HG03342 (cell line): ENCODE results near the gene LDLRAD3.

Source experiments
- ATAC-seq: cut with Tn5 transposase; IDR thresholded peaks from one replicate; pipeline ENCODE4 v1.9.1; 2021; ENCODE audit warnings: mild to moderate bottlenecking, moderate library complexity; ENCODE audit not compliant: unreplicated experiment

LDLRAD3 gene

GRCh38 chr11:36264011-36264972 lies 320.4 kb downstream of the LDLRAD3 start:
- ATAC-seq, result no peak

DNA sequence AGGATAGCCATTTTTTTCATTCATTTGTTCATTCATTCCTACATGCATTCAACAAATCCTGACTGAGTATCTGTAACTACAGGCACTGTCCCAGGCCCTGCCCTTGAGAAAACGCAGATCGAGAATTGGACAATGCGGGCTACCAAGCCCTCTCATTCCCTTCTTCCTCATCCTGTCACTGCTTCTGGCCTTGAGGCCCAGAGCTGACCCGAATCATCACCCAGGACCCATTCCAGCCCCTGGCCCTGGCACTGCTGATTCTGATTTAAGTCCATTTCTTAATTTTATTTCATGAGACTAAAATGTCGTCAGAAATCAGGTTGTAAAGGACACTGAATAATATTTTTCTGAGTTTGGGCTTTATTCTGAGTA lies 321.1 kb downstream of the LDLRAD3 start:
- no peak for ATAC-seq

DNA sequence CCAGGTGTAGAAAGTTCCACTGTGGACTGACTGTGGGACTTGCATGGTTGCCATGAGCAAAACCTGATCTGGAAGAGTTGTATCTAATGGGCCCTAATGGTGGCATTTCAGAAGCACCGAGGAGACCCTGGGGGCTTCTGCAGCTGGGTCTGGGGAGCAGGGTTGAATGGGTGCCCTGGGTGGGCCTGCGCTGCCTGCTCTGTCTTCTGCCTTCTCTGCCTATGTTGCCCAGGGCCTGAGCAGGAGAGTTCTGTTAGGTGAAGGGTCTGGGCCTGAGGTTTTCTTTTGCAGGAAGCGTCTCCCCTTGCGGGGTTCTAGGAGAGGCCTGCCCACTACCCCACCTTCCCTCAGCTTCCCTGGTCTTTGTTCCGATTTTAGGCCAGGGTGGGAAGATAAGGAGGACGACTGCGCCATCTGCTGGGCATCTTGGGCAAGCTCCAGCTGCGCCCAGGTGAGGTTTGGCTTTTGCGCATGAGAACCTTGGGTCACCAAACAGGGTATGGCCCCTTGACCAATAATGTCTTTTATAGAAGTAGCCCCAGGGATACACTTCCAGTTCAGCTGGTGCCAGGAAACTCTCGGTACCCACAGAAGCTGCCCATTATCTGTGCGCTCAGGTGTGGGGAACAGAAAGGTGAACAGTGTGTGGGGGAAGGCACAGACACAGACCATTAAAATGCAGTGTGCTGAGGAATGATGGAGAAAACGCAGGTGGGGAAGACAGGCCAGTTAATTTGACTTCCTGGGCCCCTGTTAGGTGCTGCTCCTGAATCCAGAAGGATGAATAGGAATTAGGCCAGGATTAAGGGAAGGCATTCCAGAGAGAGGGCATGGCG lies 322.1 kb downstream of the LDLRAD3 start:
- no peak for ATAC-seq

- no peak for ATAC-seq
Measured at GRCh38 chr11:36266767-36267166, 322.9 kb downstream of the LDLRAD3 start.

- ATAC-seq, result no peak
Measured at GRCh38 chr11:36268337-36268985, 324.6 kb downstream of the LDLRAD3 start.

DNA sequence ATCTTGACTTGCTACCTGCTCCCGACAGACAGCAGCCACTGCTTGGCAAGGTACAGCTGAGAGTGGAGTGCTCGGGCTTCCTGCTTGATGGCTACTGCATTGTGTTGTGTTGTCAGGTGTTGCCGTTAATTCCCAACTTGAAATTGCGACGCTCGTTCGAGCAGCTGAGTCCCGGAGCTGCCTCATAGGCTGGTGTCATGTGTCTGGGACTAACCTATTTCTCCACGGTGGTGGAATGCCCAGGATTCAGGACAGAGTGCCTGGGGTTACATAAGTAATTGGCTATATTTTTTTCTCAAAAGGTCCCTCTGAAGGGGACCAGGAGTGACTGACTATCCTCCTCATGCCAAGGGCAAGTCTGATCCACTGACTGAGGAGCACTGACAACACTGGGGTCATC lies 326.8 kb downstream of the LDLRAD3 start:
- no peak for ATAC-seq

DNA sequence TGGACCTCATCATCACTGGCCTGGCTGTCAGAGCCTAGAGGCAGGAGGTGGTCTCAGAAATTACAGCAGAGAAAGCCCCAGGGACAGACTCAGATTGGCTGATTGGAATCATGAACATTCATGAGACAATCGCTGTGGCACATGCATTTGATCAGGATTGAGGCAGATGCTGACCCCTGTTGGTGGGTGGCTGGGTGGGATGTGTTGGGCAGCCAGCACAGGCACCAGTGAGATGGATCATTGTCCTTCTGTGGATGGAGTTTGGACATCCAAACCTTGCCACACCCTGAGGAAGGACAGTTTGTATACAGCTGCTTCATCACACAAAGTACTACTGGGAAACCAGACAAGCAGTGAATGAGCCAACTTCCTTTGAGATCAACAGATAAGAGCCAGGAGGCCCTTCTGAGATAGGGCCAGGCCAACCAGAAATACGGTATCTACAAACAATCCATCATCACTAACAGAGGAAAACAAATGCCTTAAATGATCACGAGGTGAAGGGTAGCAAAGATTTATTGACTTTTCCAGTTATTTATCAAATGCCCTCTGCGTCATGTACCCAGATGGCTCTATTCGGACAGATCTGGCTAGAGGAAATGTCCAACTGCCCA lies 328.0 kb downstream of the LDLRAD3 start:
- no peak for ATAC-seq

- no peak for ATAC-seq
Measured at GRCh38 chr11:36273110-36273509, 329.2 kb downstream of the LDLRAD3 start.

DNA sequence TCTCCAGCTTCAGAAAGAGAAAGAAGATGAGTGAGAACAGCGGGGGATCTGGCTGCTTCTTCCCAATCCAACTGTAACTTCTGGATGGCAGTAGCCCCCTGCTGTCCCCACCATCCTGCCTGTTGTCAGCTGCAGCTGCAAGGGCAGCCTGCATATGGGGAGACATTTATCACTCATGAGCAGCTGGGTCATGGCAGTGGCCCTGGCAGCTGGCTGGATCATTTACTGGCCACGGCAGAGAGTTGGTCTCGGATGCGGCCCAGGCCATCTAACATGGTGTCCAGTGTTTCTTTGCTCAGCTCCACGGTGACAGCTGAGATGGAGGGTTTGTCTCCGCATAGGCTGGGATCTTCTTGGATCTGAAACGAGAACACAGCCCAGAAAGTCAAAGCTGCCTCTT lies 330.6 kb downstream of the LDLRAD3 start:
- no peak for ATAC-seq

GRCh38 chr11:36278531-36279282 lies 334.8 kb downstream of the LDLRAD3 start:
- ATAC-seq, result no peak

DNA sequence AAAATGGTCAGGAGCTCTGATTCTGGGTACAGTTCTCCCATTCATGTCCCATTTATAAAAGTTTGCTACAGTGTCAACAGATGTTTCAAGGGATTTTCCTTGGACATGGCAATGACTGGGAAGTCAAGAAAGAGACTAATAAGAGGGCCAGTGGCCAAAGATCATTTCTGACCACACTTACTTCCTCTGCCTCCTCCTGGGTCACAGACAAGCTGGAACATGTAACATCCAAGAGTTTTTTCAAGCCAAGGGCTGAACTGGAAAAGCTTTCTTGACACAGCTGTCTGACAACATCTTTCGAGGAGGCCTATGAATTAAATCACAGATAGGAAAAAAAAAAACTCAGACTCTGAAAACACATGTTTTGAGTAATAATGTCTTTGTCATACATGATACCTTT lies 336.7 kb downstream of the LDLRAD3 start:
- ATAC-seq, result no peak
